ENCODE data around the gene SP140L.

DNA sequence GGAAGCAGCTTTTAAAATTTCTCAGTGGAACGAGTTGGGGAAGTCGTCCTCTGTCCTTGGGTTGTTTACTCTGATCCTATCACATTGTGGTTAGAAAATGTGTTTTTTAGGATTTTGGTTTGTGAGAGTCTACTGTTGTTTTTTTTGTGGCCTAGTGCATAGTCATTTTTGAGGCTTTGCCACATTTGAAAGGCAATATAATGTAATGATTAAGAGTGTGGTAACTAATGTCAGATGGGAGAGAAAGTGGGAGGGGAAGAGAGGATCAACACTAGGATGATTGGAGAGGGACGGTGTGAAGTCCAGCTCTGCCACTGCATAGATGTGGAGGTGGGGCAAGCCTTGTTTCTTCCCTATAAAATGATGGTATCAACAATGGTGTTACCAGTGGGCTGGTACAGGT, 8.5 kb downstream of the SP140L start:
- TF ChIP-seq, protein P1, sequence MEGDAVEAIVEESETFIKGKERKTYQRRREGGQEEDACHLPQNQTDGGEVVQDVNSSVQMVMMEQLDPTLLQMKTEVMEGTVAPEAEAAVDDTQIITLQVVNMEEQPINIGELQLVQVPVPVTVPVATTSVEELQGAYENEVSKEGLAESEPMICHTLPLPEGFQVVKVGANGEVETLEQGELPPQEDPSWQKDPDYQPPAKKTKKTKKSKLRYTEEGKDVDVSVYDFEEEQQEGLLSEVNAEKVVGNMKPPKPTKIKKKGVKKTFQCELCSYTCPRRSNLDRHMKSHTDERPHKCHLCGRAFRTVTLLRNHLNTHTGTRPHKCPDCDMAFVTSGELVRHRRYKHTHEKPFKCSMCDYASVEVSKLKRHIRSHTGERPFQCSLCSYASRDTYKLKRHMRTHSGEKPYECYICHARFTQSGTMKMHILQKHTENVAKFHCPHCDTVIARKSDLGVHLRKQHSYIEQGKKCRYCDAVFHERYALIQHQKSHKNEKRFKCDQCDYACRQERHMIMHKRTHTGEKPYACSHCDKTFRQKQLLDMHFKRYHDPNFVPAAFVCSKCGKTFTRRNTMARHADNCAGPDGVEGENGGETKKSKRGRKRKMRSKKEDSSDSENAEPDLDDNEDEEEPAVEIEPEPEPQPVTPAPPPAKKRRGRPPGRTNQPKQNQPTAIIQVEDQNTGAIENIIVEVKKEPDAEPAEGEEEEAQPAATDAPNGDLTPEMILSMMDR (IDR thresholded peaks at IDR 0.05), result no peak
- no peak for TF ChIP-seq POLR2A (IDR thresholded peaks at IDR 0.05)
